ENCODE data around the gene SEMA4D. TPM values are rescaled to one million over a fixed set of nuclear protein-coding genes. Genes with fewer than 3 reads are reported as not detected.
"Not testable (repeated sequence)": the region's sequence is repeated elsewhere in the genome, so short reads cannot be mapped to it uniquely, and the experiment has no call there.

The SEMA4D gene
- total RNA-seq, 1 experiment from 2014 or later = 8.0 TPM

DNA sequence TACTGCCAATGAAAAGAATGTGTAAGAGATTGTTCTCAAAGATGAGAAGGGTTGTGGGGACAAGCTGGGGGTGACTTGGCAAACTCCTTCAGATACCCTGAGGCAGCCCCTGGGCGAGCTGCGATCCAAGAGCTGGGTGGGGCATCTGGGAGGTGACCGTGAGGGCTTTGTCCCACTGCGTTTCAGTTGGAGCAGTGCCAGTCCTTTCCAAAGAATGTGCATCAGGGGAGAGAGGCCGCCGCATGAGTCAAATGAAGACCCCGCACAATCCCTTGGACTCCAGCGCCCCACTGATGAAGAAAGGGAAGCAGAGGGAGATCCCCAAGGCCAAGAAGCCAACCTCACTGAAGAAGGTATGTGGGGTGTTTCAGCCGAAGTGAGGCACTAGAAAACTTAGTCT lies 151.2 kb downstream of the SEMA4D start:
- POLR2A ChIA-PET (ENCODE audit: unreplicated experiment) = no interaction called here

GRCh38 chr9:89345476-89345875 lies 152.4 kb downstream of the SEMA4D start:
- Histone ChIP-seq H3K4me2 (ENCODE audit: low read length) (no peak overlapping the region), H3K79me2 (ENCODE audit: low read length) (no peaks in the 10 kb centered on the region), H3K9me2 (replicated peaks; ENCODE audit: low read length) (no peaks in the 10 kb centered on the region), H3K4me1 (ENCODE audit: insufficient read depth, low read length) (no peaks in the 10 kb centered on the region), H3K9me3 (ENCODE audit: low read length) (no peaks in the 10 kb centered on the region), H3K27me3 (ENCODE audit: low read length) (no peaks in the 10 kb centered on the region), H3K36me3 (ENCODE audit: low read depth, low read length) (peaks cover 21% of the 10 kb centered on the region), H2AFZ (ENCODE audit: low read length) (no peak overlapping the region), H3K27ac (ENCODE audit: low read length) (no peak overlapping the region), H3K4me3 (ENCODE audit: low read length) (no peak overlapping the region), H4K20me1 (ENCODE audit: low read length) (no peaks in the 10 kb centered on the region), H3F3A (ENCODE audit: low read length, unreplicated experiment) (no peaks in the 10 kb centered on the region), H3K9ac (ENCODE audit: low read length) (no peak overlapping the region)
- ChIA-PET POLR2A (ENCODE audit: unreplicated experiment) (no interaction called here), CTCF (no interaction called here)
- ATAC-seq = no peak
- no peak for TF ChIP-seq EZH2phosphoT487 (IDR thresholded peaks at IDR 0.05; ENCODE audit: borderline replicate concordance, low read length)
- no peak for TF ChIP-seq CTCF (conservative IDR thresholded peaks at IDR 0.05; ENCODE audit: low read depth, low read length)
- no peak for TF ChIP-seq EZH2 (IDR thresholded peaks at IDR 0.05; ENCODE audit: low read length, unreplicated experiment)
- DNase-seq = no peak
- BruUV-seq (replicated peaks) = no TSS peak
- intact Hi-C loops (cut with micrococcal nuclease) = no loop called here

More for the DNA sequence above, 151.2 kb downstream of the SEMA4D start:
- no TSS peak for BruUV-seq (replicated peaks)
- Histone ChIP-seq H2AFZ (ENCODE audit: low read length) (no peak overlapping the region), H3K9me2 (replicated peaks; ENCODE audit: low read length) (no peaks in the 10 kb centered on the region), H3F3A (ENCODE audit: low read length, unreplicated experiment) (no peaks in the 10 kb centered on the region), H3K79me2 (ENCODE audit: low read length) (no peaks in the 10 kb centered on the region), H3K27me3 (ENCODE audit: low read length) (no peaks in the 10 kb centered on the region), H3K9me3 (ENCODE audit: low read length) (no peaks in the 10 kb centered on the region), H3K4me2 (ENCODE audit: low read length) (no peak overlapping the region), H3K36me3 (ENCODE audit: low read depth, low read length) (peaks cover 13% of the 10 kb centered on the region), H3K4me1 (ENCODE audit: insufficient read depth, low read length) (no peaks in the 10 kb centered on the region), H4K20me1 (ENCODE audit: low read length) (no peaks in the 10 kb centered on the region), H3K27ac (ENCODE audit: low read length) (no peak overlapping the region), H3K9ac (ENCODE audit: low read length) (no peak overlapping the region), H3K4me3 (ENCODE audit: low read length) (no peak overlapping the region)
- ATAC-seq (no peak), DNase-seq (no peak)
- TF ChIP-seq CTCF (conservative IDR thresholded peaks at IDR 0.05; ENCODE audit: low read depth, low read length) (no peak), EZH2 (IDR thresholded peaks at IDR 0.05; ENCODE audit: low read length, unreplicated experiment) (no peak), EZH2phosphoT487 (IDR thresholded peaks at IDR 0.05; ENCODE audit: borderline replicate concordance, low read length) (no peak)
- CTCF ChIA-PET = no interaction called here
- intact Hi-C loops (cut with micrococcal nuclease) = no loop called here

DNA sequence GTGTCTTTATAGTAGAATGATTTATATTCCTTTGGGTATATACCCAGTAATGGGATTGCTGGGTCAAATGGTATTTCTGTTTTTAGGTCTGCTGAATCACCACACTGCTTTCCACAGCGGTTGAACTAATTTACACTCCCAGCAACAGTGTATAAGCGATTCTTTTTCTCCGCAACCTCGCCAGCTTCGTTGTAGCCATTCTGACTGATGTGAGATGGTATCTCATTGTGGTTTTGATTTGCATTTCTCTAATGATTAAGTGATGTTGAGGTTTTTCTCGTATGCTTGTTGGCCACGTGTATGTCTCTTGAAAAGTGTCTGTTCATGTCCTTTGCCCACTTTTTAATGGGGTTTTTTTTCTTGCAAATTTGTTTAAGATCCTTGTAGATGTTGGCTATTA lies 154.1 kb downstream of the SEMA4D start:
- CTCF ChIA-PET; H2AFZ ChIP-seq (ENCODE audit: low read length); BruUV-seq (replicated peaks); H3K27me3 ChIP-seq (ENCODE audit: low read length); intact Hi-C loops (cut with micrococcal nuclease); H3K4me2 ChIP-seq (ENCODE audit: low read length); POLR2A ChIA-PET (ENCODE audit: unreplicated experiment); ATAC-seq; H3K4me1 ChIP-seq (ENCODE audit: insufficient read depth, low read length); H3K9me2 ChIP-seq (replicated peaks; ENCODE audit: low read length); H3F3A ChIP-seq (ENCODE audit: low read length, unreplicated experiment); H3K9me3 ChIP-seq (ENCODE audit: low read length); H3K27ac ChIP-seq (ENCODE audit: low read length); H3K4me3 ChIP-seq (ENCODE audit: low read length); DNase-seq; H3K9ac ChIP-seq (ENCODE audit: low read length); H3K79me2 ChIP-seq (ENCODE audit: low read length); H4K20me1 ChIP-seq (ENCODE audit: low read length): not testable (repeated sequence)
- peaks cover 24% of the 10 kb centered on the region for H3K36me3 ChIP-seq (ENCODE audit: low read depth, low read length)
